OCI-LY3 (cell line): Measurements from ENCODE around the gene PDGFC.

Experiments used
- EZH2phosphoT487 ChIP-seq: fragments of 200-600 bp; shearing (Covaris generic); IDR thresholded peaks from 2 replicates; pipeline ENCODE4 v1.6.1; 2018; ENCODE audit warnings: antibody characterized with exemption, mixed run types, low read depth
- TF ChIP-seq, protein P1 (sequence below): fragments of 200-600, 300-600 bp; sonication (generic); IDR thresholded peaks from 2 replicates; pipeline ENCODE4 v1.5.1; 2014; ENCODE audit warnings: antibody characterized with exemption, low read length, low read depth

DNA sequence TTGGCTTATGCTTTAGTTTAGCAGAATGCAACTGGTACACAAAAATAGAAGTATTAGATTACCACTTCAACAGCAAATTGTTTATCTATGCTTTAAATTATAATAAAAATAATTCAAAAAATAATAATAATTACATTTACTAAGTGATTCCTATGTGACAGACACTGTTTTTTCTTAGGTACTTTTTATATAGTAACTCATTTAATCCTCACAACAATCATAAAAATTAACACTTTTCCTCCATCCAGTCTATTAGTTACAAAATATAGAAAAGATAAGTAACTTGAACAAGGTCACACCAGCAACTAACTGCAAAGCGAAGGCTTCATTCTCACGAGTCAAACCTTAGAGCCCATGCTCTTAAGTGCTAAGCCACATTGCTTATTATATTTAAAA lies 155.2 kb downstream of the PDGFC start:
- TF ChIP-seq, protein P1, sequence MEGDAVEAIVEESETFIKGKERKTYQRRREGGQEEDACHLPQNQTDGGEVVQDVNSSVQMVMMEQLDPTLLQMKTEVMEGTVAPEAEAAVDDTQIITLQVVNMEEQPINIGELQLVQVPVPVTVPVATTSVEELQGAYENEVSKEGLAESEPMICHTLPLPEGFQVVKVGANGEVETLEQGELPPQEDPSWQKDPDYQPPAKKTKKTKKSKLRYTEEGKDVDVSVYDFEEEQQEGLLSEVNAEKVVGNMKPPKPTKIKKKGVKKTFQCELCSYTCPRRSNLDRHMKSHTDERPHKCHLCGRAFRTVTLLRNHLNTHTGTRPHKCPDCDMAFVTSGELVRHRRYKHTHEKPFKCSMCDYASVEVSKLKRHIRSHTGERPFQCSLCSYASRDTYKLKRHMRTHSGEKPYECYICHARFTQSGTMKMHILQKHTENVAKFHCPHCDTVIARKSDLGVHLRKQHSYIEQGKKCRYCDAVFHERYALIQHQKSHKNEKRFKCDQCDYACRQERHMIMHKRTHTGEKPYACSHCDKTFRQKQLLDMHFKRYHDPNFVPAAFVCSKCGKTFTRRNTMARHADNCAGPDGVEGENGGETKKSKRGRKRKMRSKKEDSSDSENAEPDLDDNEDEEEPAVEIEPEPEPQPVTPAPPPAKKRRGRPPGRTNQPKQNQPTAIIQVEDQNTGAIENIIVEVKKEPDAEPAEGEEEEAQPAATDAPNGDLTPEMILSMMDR = no peak
- TF ChIP-seq EZH2phosphoT487 = no peak
